ENCODE measurements around the gene VENTX.
"Not testable (repeated sequence)": the region's sequence is repeated elsewhere in the genome, so short reads cannot be mapped to it uniquely, and the experiment has no call there.

VENTX gene

DNA sequence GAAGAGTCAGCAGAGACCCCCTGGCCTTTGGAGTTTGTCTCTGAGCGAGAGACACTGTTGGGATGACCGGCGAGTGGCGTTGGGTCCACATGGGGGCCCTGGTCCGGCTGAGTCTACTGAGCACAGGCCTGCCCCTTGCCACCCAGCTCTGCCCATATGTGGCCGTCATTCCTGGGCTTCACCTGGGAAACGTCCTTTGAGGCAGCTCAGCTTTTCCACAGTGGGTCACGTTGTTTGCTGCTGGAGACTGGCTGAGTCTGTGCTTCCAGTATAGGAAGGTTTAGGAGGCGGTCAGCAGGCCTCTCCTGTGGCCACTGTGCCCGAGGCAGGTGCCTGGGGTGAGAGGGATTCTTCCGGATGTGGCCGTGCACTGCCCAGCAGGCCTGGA is 21.9 kb downstream of the VENTX start:
- no peak for DNase-seq

DNA sequence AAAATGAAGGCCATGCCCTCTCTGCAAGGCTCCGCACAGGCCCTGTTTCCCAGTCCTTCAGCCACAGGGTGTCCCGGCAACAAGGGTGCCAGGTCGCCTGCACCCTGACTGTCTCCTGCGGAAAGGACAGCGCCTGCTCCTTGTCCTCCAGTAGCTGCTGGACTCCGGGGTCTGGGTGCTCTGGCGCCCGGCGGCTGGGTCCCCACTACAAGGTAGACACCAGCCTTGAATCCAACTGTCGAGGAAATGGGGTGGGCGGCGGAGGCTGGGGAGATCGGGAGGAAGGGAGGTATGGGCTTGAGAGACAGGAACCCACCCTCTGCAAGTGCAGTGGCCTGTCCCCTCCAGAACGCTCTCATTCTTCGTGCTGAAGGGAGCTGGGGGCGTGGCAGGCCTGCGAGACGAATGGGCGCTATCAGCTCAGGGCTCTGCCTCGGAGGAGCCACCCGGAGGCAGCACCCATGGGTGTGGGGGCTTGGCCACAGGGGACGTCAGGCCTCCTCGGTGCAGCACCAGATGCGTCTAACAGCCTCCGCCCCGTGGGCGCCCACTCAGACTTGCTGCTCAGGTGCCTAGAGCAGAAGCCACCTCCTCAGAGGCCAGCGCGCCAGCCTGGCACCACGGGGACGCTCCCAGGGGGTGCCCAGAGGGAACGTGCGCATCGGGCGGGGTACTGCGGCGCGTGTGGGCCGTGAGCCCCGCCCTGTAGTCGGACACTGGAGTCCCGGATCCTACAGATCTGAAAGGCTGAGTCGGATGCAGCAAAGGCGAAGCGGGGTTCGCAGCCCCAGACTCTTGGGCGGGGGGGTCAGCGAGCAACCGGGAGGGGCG is 23.5 kb downstream of the VENTX start:
- no peak for DNase-seq

DNA sequence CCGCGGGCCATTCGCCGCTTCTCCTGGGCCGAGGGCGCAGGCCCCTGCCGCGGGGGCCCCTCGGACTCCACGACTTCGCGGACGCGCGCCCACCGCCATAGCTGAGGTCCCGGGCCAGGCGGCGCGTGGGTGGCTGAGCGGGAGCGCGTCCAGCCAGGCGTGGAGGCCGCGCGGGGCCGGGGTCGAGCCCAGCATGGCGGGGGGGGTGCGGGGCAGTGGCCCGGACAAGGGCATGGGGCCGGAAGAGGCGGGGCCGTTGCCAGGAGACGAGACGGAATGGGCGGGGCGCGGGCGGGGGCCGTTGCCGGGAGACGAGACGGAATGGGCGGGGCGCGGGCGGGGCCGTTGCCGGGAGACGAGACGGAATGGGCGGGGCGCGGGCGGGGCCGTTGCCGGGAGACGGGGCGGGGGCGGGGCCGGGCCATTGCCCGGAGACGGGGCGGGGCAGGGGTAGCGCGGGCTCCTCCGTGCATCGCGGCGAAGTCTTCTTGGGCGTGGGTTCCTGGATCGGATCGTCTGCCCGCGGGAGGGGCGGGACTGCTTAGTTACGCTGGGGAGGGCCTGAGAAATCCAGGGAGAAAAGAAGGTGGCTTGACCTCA is 24.2 kb downstream of the VENTX start:
- DNase-seq, result no peak

DNA sequence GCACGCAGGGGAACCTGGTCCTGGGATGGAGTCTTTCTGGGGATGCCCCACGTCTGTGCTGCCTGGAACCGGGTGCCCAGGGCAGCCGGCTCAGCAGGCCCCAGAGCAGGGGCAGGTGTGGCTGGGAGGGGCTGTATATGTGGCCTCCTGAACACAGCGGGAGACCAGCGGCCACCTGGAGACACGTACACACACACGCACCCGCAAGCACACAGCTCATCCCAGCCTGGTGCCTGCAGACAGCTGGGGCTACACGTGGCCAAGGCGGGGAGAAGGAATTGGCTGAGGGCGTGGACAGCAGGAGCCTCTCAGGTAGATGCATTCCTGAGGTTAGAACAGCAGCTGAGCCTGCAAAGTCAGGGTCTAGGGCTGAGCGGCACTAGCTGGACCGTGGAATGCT is 25.0 kb downstream of the VENTX start:
- DNase-seq, result no peak

DNA sequence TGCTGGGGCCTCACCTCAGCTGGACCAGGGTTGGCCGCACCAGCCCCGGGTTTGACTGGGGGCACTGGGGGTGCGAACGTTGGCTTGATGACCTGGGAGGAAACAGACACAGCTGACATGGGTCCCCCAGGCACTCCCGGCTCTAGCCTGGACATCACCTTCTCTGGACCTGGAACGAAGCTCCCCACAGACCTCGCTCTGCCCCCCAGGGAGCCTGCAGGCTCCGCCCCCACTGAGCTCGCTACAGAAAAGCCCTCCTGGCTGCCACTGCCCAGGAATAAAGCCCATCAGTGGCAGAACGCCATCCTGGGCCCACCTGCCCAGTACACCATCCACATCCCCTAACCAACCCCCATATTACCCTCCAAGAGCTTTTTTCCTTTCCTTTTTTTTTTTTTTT is 26.0 kb downstream of the VENTX start:
- no peak for DNase-seq

DNA sequence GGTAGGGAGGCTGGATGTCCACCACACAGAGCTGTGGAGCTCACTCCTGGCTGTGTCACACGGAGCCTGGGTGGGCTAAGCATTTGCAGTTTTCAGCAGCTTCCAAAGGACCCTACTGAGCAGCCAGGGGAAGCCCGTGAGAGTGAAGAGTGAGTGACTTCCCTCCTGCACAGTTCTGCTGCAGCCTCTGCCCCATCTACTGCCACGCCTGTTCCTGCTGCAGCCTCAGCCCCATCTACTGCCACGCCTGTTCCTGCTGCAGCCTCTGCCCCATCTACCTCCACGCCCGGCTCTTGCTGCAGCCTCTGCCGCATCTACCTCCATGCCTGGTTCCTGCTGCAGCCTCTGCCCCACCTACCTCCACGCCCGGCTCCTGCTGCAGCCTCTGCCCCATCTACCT is 26.8 kb downstream of the VENTX start:
- DNase-seq, result no peak

DNA sequence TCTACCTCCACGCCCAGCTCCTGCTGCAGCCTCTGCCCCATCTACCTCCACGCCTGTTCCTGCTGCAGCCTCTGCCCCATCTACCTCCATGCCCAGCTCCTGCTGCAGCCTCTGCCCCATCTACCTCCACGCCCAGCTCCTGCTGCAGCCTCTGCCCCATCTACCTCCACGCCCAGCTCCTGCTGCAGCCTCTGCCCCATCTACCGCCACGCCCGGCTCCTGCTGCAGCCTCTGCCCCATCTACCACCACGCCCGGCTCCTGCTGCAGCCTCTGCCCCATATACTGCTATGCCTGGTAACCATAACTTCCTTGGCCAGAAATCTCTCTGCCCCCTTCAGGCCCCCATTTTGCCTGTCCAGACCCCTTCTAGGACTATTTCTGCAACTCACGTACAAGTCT is 27.4 kb downstream of the VENTX start:
- not testable (repeated sequence) for DNase-seq

DNA sequence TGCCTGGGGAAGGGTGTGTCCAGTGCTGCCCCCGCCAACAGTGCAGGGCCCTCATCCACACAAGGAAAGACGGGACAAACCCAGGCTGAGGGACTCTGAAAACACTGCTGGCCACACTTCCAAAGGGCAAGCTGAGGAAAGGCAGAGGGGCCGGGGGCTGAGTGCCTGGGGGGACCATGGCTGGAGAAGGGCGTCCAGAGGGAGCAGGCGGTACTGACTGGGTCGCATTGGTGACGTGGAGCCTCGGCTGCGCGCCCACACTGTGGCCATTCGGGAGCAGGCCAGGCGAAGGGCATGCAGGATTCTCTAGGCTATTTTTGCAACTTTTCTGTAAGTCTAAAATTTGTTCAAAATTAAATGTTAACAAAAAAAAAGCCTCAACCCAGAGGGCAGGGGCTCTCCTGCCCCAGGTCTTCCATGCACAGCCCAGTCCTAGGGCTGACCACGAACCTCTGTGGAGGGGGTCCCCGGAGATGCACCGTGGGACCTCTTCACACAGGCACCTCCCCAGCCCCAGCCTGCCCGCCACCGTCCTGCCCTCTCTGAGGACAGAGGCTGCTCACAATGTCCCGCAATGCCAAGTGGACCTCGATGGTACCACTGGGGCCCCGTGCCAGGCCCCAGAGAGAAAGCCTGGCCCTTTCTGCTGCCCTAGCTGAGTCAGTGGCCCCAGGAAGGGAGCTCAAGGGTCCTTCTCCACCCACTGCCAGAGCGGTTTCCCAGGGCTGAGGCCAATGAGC is 28.6 kb downstream of the VENTX start:
- no peak for DNase-seq

DNA sequence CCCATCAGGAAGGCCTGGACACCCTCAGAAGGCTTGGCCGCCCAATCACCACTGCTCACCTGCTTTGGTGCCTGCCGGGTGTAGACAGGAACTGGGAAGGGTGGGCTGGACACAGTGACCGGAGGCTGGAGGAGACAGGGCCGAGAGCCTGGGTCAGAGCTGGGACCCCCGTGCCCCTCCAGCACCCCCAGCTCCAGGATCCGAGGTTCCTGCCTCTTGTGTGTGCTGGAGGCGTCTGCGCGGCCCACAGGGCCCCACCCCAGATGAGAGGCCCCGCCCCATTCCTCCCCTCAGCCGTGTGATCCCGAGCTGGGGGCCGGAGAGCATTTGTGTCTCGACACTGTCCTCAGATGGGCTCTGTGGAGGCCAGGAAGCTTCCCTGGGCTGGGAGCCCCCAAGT is 29.6 kb downstream of the VENTX start:
- no peak for DNase-seq

DNA sequence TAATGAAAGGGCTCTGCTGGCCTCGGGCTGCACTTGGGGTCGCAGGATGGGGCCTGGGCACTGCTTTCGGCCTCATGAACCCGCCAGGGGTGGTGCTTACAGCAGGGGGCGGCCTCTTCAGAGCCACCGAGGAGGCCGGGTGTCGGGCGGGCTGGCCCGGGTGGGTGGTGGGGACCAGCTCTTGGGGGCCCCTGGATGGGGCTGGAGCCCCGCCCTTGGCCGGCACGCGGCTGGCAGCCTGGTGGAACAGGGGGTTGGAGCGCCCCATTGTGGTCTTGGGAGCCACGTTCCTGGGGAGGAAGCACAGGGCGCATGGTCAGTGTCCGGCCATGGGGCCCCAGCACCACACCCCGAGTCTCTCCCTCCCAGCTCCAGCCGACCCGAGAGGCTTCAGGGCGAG is 30.2 kb downstream of the VENTX start:
- no peak for DNase-seq

DNA sequence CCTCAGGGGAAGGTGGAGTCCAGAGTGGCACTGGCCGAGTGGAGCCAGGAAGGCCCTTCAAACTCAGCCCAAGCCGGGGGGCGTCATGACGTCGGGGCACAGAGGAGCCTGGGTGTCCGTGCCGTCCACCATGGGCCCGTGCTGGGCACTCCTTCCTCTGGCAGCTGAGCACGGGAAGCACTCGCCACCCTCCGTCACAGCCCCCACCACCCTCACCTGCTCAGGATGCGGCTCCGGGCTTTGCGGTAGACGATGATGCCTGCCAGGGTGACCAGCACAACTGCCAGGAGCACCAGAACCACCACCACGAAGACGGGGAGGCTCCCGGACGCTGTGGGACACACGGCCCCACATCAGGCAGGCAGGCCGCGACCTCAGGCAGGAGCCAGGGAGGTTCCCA is 30.9 kb downstream of the VENTX start:
- DNase-seq, result no peak

DNA sequence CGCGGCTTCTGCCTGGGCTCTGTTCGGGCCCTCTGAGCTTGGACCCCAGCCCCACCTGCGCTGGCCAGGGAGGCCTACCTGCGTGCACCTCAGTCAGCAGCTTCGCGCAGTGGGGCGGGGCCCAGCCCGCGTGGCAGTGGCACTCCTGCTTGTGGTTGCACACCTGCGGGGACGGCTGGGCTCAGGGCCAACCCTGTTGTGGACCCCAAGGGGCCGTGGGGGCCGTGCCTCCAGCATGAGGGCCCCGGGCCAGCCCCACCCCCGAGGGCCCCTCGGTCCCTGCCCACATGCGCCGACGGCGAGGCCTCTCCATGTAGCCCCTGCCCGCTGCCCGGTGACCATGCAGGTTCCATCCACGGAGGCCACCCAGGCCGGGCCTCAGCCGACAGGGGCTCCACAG is 31.7 kb downstream of the VENTX start:
- no peak for DNase-seq

DNA sequence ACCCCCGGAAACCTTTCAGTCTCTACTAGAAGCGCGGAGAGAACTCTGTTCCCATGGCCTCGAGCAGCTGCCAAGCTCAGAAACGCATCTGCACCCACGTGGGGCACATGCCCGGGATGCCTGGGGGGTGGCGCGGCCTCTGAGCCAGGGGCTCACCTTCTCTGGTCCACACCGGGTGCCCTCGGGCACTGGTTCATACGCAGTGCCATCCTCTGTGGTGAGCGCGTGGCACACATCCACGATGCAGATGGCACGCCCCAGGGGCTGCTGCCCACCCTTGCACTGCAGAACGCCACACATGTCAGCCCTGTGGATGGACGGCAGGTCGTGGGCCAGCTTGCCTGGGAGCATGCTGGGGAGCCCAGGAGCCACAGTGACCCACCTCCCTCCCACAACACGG is 32.5 kb downstream of the VENTX start:
- no peak for DNase-seq

DNA sequence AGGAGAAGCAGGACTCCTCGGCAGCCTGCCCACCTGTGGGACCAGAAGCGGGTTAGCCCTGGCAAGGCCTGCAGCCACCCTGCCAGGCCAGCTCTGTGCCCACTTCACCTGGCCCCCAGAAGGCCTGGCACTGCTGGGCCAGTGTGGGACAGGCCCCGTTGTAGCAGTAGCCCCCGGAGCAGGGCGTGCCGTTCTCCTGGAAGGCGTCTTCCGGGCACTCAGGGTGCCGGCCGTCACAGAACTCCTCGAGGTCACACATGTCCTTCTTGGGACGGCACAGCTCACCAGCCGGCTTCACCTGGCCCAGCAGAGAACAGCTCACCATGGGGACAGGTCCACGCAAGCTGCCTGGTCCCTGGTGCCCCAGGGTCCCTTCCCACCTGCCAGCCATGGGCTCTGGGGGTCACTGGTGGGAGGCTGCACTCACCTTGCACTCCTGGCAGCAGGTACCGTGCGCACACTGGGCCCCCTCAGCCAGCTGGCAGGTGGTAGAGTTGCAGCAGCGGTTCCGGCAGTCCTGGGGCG is 33.2 kb downstream of the VENTX start:
- DNase-seq, result no peak

DNA sequence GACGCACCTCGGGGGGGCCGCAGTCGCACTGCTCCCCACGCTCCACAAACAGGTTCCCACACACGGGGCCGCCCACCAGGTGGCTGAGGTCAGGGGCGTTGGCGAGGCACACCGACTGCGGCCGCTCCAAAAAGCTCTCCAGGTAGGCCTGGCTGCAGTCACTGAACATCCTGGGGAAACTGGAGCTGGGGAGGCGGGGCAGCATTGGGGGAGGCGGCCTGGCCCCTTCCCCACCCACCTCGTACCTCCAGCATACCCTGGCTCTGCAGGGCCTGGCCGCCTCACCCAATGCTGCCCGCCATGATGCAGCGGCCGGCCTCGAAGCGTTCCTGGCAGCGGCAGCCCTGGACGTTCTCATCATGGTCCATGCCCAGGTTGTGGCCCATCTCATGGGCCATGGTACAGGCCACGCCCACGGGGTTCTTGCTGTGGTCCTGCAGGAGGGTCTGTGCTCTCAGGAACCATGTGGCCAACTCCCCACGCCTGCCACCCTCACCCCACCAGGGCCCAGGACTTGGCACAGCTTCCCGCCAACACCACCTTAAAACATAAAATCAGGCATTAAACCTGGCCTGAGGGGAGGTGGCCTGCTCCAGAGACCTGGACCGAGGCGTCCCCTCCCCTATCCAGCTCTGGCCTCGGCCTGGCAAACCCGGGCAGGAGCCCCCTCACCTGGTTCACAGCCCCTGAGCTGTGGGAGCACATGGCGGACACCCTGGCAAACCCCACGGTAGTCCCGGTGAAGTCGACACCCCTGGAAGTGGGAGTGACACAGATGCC is 34.1 kb downstream of the VENTX start:
- no peak for DNase-seq

DNA sequence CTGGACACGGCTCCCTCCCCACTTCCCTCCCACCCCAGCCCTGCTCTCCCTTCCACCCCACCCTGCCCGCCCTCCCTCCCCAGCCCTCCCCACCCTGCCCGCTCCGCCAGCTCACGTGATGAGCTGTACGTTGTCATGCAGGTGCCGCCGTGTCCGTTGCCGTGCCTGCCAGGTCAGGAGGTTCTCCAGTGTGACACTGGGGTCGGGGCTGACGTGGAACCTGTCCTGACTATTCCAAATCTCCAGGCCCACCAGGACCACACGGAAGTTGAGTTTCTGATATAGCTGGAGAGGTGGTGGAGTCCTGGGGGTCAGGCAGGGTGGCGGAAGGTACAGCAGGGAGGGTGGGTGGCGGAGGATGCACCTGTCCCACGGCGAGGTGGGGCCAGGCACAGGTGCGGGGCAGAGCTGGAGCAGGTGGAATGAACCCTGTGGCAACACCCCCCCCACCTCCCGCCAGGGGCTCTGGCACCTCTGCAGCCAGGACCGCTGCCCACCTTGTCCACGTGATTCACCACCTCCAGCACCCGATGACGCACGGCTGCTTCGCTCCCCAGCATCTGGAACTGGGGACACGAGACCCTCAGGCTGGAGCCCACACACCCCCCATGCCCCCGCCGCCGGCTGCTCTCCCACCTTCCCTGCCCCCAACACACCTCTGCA is 34.8 kb downstream of the VENTX start:
- DNase-seq, result no peak

DNA sequence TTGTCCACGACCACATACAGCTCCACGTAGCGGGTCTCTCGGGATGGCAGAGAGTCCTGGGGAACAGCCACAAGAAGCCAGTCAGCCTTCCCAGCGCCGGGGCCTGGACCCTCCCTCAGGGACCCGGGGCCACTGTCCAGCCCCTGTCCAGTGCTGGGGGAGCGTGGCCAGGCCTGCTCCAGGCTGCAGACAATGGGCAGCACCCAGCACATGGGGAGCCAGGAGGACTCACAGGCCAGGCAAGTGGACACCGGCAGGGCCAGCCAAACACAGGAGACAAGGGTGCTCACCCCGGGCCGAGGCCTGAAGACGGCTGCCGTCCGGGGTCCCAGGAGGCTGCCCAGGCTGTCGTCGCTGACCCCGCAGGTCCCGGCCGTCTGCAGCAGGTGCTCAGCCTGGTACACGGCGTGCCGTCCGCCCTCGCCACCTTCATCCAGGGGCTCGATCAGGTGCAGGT is 35.3 kb downstream of the VENTX start:
- no peak for DNase-seq

DNA sequence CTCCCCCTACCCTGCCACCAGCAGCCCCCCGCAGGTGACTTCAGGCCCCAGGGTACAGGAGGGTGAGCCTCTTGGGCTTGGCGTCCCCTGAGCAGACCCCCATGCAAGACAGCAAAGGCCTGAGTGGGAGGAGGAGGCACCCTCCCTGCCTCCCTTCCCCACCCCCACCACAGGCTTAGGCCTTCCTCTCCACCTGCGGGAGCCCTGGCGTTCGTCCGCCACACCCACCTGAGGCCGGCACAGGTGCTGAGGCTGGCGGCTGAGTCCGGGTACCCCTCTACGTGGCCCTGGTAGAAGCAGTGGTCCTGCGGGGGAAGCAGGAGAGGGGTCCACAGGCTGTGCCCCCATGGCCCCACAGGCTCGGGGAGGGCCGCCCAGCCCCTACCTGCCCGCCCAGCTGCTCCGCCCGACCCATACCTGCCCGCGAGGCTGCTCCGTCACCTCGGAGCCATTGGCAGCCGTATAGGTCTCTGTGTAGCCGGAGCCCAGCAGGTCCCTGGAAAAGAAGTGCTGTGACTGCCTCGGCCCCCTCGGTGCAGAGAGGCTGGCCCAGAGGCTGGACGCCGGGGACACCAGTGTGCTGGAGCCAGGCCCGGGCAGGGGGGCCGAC is 36.0 kb downstream of the VENTX start:
- no peak for DNase-seq

DNA sequence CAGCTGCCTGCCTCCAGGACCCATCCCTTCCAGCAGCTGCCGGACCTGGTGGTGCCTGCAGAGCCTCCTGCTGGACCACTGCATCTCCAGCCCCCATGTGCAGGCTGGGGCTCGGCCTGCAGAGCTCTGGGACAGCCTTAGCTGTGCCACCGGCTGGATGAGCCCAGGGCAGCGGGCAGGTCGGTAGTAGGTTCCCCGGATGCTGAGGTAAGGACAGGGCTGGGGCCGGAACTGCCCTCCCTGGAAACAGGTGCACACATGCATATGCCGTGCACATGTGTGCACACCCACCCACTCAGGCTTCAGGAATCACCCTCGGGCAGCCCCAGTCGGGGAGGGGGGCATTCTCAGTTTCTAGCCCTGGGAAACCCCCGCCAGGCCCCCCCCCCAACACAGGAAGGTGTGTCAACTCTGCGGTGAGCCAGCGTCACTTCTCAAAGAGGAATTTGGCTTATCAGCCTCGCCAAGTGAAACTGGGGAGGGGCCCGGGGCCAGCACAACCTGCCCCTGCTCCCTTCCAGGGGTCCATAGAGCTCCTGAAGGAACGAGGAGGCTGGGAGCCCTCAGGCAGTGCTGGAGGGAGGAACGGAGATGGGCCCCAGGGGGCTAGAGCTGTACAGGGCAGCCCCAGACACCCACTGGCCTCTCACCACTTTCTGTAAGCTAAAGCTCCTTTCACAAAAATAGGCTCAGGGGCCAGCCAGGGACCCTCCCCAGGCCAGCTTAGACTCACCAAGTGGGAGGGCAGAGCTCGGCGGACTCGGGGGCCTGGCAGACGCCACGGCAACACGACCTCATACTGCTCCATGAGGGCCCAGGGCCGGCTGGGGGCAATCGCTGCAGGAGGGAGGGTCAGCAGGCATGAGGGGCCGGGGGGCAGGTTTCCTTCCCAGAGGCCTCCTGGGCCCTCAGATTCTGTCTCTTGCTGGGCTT is 37.4 kb downstream of the VENTX start:
- DNase-seq, result no peak

DNA sequence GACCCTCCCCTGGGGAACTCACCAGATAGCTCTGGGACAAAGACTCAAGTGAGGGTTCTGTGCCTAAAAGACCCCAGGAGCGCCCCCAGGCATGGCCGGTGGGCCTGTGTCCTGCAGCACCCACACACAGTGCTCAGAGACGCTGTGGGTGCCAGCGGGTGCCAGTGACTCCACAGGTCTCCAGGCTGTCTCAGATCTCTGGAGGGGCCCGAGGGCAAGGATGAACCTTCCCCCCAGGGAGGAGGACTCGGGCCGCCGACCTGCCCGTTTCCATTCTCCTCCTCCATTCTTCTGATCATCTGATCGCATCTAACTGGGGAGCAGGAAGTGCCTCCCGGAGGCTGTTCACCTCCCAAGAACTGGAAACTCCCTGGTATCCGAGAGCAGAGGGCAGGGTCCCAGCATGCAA is 38.0 kb downstream of the VENTX start:
- no peak for DNase-seq

DNA sequence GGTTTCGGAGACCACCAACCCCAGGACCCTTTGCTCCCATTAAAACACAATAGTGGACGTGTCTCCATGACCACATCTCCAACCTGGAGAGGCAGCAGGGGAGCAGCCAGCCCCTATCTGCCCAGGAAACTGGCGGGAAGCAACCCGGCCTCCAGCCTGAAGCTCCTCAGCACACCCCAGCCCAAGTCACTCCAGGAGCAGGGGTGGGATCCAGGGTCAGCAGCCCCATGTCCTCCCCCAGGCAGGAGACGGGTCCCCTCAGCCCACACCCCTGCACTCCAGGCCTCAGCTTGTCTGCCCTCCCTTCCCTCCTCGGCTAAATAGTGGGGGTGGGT is 38.4 kb downstream of the VENTX start:
- DNase-seq, result no peak

Measured in NCI-H1694 treated with DMSO at 0.1 percent for 48 hours (cell line).